HCT116 (cell line): Measurements from ENCODE around the gene CLEC17A. TPM values are rescaled to one million over a fixed set of nuclear protein-coding genes. Genes with fewer than 3 reads are reported as not detected.

Source experiments
- ATAC-seq: fragments of 200-7000 bp; cut with Tn5 transposase; 2 replicates; pipeline ENCODE4 v1.9.1; 2020; ENCODE audit warnings: mild to moderate bottlenecking, moderate library complexity
- BruUV-seq: library from RNA; stranded (reverse); fragments of 400-500 nt; replicated peaks from 2 replicates; lab custom pipeline; 2021; lab: Mats Ljungman, UMichigan
- CTCF ChIA-PET: fragments of 300-600 bp; sonication (Branson Sonifier 250); formaldehyde crosslinking; loops from one replicate; lab custom pipeline; 2021; ENCODE audit warnings: antibody characterized with exemption; lab: Charles Lee
- POLR2A ChIA-PET: fragments of 300-600, 350-600 bp; sonication (Branson Sonifier 250); formaldehyde crosslinking; loops from one replicate; lab custom pipeline; 2021; ENCODE audit warnings: antibody characterized with exemption; lab: Charles Lee
- RAD21 ChIA-PET, 2 experiments: fragments of 300-600 bp; sonication (Branson Sonifier 250); formaldehyde crosslinking; loops; one replicate each; lab custom pipeline; 2023; ENCODE audit warnings: low total read pairs in 2 of 2; ENCODE audit not compliant: uncharacterized antibody in 2 of 2, unreplicated experiment in 2 of 2, low non-redundant PET in 1 of 2; lab: Charles Lee
- DNase-seq: peaks from one replicate; pipeline ENCODE4 v3.0.0-alpha.2; 2010; ENCODE audit warnings: low read depth, low spot score
- H2AFZ ChIP-seq: fragments of 200-600 bp; shearing (Covaris generic), sonication (generic); 2 replicates; pipeline ENCODE4 v1.6.1; 2017; ENCODE audit warnings: low read depth, mixed run types, mixed read lengths, antibody characterized with exemption, low read length; ENCODE audit not compliant: poor library complexity, severe bottlenecking
- H3K27ac ChIP-seq: 2 replicates; pipeline ENCODE4 v1.5.1; 2012; ENCODE audit warnings: low read depth, low read length
- H3K27me3 ChIP-seq: fragments of 200-600 bp; sonication (generic); 2 replicates; pipeline ENCODE4 v1.6.1; 2016; ENCODE audit warnings: mixed run types, low read length, mixed read lengths; ENCODE audit not compliant: insufficient read depth
- H3K36me3 ChIP-seq, 2 experiments: fragments of 200-500 bp in 1 of 2; fragments of 200-600 bp in 1 of 2; sonication (Bioruptor generic) in 1 of 2; sonication (generic) in 1 of 2; 2 replicates each; pipeline versions ENCODE4 v1.5.1 to v1.6.1; 2014 to 2016; ENCODE audit warnings: low read length in 2 of 2, inconsistent platforms in 1 of 2, mixed read lengths in 1 of 2, mixed run types in 1 of 2; ENCODE audit not compliant: insufficient read depth in 2 of 2, control insufficient read depth in 1 of 2
- H3K4me1 ChIP-seq, 2 experiments: fragments of 200-600 bp in 1 of 2; sonication (generic) in 1 of 2; 2 replicates each; pipeline versions ENCODE4 v1.5.1 to v1.6.1; 2012 to 2017; ENCODE audit warnings: low read length in 2 of 2, inconsistent platforms in 1 of 2, mild to moderate bottlenecking in 1 of 2, mixed read lengths in 1 of 2, mixed run types in 1 of 2, moderate library complexity in 1 of 2; ENCODE audit not compliant: insufficient read depth in 2 of 2, control insufficient read depth in 1 of 2
- H3K4me2 ChIP-seq: fragments of 200-600 bp; sonication (generic); 2 replicates; pipeline ENCODE4 v1.6.1; 2017; ENCODE audit warnings: mixed run types, low read length, mixed read lengths
- H3K4me3 ChIP-seq, 2 experiments: fragments of 200-600 bp in 1 of 2; sonication (generic) in 1 of 2; replicated peaks in 1 of 2; 2 replicates each; pipeline ENCODE4 v1.5.1; 2011 to 2016; ENCODE audit warnings: low read length in 2 of 2, control low read depth in 1 of 2, low read depth in 1 of 2, mild to moderate bottlenecking in 1 of 2, mixed read lengths in 1 of 2, mixed run types in 1 of 2
- H3K79me2 ChIP-seq: fragments of 200-600 bp; sonication (generic); 2 replicates; pipeline ENCODE4 v1.6.1; 2017; ENCODE audit warnings: mild to moderate bottlenecking, mixed run types, low read length, moderate library complexity, mixed read lengths; ENCODE audit not compliant: insufficient read depth
- H3K9ac ChIP-seq: fragments of 200-600 bp; sonication (generic); 2 replicates; pipeline ENCODE4 v1.6.1; 2016; ENCODE audit warnings: low read length, mixed read lengths
- H3K9me2 ChIP-seq: fragments of 200-600 bp; sonication (generic), shearing (Covaris generic); 2 replicates; pipeline ENCODE4 v1.6.1; 2017; ENCODE audit warnings: mixed run types, mild to moderate bottlenecking, moderate library complexity; ENCODE audit not compliant: insufficient read depth
- H3K9me3 ChIP-seq, 2 experiments: fragments of 200-500 bp in 1 of 2; fragments of 200-600 bp in 1 of 2; sonication (Bioruptor generic) in 1 of 2; sonication (generic) in 1 of 2; 2 replicates each; pipeline ENCODE4 v1.6.1; 2014 to 2017; ENCODE audit warnings: low read length in 2 of 2, mixed read lengths in 2 of 2, inconsistent platforms in 1 of 2, low read depth in 1 of 2, mild to moderate bottlenecking in 1 of 2, mixed run types in 1 of 2, moderate library complexity in 1 of 2; ENCODE audit not compliant: control insufficient read depth in 1 of 2, insufficient read depth in 1 of 2
- H4K20me1 ChIP-seq: fragments of 200-600 bp; sonication (generic), shearing (Covaris generic); 2 replicates; pipeline ENCODE4 v1.6.1; 2017; ENCODE audit warnings: mixed run types, mild to moderate bottlenecking, moderate library complexity; ENCODE audit not compliant: insufficient read depth
- CBX3 ChIP-seq: IDR thresholded peaks from 2 replicates; pipeline ENCODE4 v1.6.1; 2012; ENCODE audit warnings: low read depth
- CEBPB ChIP-seq: IDR thresholded peaks from 2 replicates; pipeline ENCODE4 v1.6.1; 2012; ENCODE audit warnings: low read depth
- CTCF ChIP-seq, 3 experiments: fragments of 200-600 bp in 1 of 3; sonication (generic) in 1 of 3; IDR thresholded peaks in 2 of 3; conservative IDR thresholded peaks in 1 of 3; 2 replicates each; pipeline ENCODE4 v1.5.1; 2012 to 2017; ENCODE audit warnings: low read depth in 2 of 3, low read length in 2 of 3, antibody characterized with exemption in 1 of 3, borderline replicate concordance in 1 of 3, control low read depth in 1 of 3, mild to moderate bottlenecking in 1 of 3, mixed read lengths in 1 of 3, mixed run types in 1 of 3, moderate library complexity in 1 of 3; ENCODE audit not compliant: insufficient read depth in 1 of 3
- EGR1 ChIP-seq: IDR thresholded peaks from 2 replicates; pipeline ENCODE4 v1.6.1; 2012; ENCODE audit warnings: low read depth
- EZH2 ChIP-seq: fragments of 200-600 bp; sonication (generic); IDR thresholded peaks from 2 replicates; pipeline ENCODE4 v1.6.1; 2017; ENCODE audit warnings: antibody characterized with exemption, mixed run types
- EZH2phosphoT487 ChIP-seq: fragments of 200-600 bp; IDR thresholded peaks from 2 replicates; pipeline ENCODE4 v1.6.1; 2018; ENCODE audit warnings: antibody characterized with exemption, borderline replicate concordance
- FOSL1 ChIP-seq: IDR thresholded peaks from 2 replicates; pipeline ENCODE4 v1.6.1; 2012; ENCODE audit warnings: low read depth
- JUND ChIP-seq: IDR thresholded peaks from 2 replicates; pipeline ENCODE4 v1.6.1; 2012
- POLR2A ChIP-seq: IDR thresholded peaks from 2 replicates; pipeline ENCODE4 v1.7.0; 2011; ENCODE audit warnings: borderline replicate concordance; ENCODE audit not compliant: insufficient read depth, insufficient read length; ENCODE audit errors: extremely low read depth
- POLR2AphosphoS5 ChIP-seq: IDR thresholded peaks from 2 replicates; pipeline ENCODE4 v1.6.1; 2011; ENCODE audit warnings: mild to moderate bottlenecking, low read depth, low read length, moderate library complexity
- SIN3A ChIP-seq: IDR thresholded peaks from 2 replicates; pipeline ENCODE4 v1.6.1; 2012; ENCODE audit warnings: low read depth
- SP1 ChIP-seq: IDR thresholded peaks from 2 replicates; pipeline ENCODE4 v1.6.1; 2012; ENCODE audit warnings: low read depth
- SRF ChIP-seq: IDR thresholded peaks from 2 replicates; pipeline ENCODE4 v1.6.1; 2012; ENCODE audit warnings: low read depth
- YY1 ChIP-seq: IDR thresholded peaks from 2 replicates; pipeline ENCODE4 v1.6.1; 2011; ENCODE audit warnings: low read length, low read depth, moderate library complexity, mild to moderate bottlenecking; ENCODE audit not compliant: insufficient replicate concordance; ENCODE audit errors: extremely low read depth
- ZFX ChIP-seq: fragments of 450-650 bp; IDR thresholded peaks from 2 replicates; pipeline ENCODE4 v1.6.1; 2017
- ZNF274 ChIP-seq: fragments of 200-500 bp; sonication (Bioruptor generic); IDR thresholded peaks from 2 replicates; pipeline ENCODE4 v1.6.1; 2014; ENCODE audit warnings: mild to moderate bottlenecking, low read depth, low read length, inconsistent platforms
- intact Hi-C: fragments of 100-400 bp; cut with micrococcal nuclease; formaldehyde crosslinking; loops from 2 replicates; pipeline ENCODE4 v1.10.0; 2022
- total RNA-seq: library from RNA; stranded (reverse); gene quantifications from one replicate; pipeline ENCODE4 v1.2.1, GENCODE V29; 2021; ENCODE audit not compliant: unreplicated experiment
- TF ChIP-seq, protein P1 (sequence below): IDR thresholded peaks from 2 replicates; pipeline ENCODE4 v1.6.1; 2012
- TF ChIP-seq, protein P2 (sequence below): IDR thresholded peaks from 2 replicates; pipeline ENCODE4 v1.6.1; 2011; ENCODE audit warnings: mild to moderate bottlenecking, low read length, moderate library complexity; ENCODE audit not compliant: insufficient replicate concordance; ENCODE audit errors: extremely low read depth

Gene CLEC17A
- total RNA-seq, 1 experiment from 2014 or later, result not detected

DNA sequence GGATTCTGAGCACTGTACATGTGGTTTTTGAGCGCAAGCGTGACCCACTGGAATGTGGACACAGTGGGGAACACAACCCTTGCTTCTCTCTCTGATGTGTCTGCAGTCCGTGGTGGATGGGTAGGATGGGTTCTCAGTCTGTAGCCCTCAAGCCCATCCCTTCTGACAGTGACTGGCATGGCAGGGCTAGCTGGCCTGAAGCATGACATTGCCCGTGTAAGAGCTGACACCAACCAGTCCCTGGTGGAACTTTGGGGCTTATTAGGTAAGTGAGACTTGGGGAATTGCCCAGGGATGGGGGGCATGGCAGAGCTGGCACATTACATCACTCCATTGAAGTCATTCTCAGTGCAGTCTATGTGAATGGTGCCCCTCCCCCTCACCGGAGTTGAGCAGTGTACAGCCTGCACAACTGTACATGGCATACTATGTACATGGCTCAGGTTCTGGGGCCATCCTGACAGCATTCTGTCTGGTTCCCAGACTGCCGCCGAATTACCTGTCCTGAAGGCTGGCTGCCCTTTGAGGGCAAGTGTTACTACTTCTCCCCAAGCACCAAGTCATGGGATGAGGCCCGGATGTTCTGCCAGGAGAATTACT lies 16.8 kb downstream of the CLEC17A start:
- TF ChIP-seq SIN3A (no peak), YY1 (no peak)
- CTCF ChIA-PET, result interaction anchor here (0.7 kb wide), 1 partner anchor 186 kb away, joined by 8 read pairs; no protein-coding TSS in a partner anchor
- peaks cover 0 to 5% of the 10 kb centered on the region in 2 experiments; a peak in 1 of 4 replicates for H3K9me3 ChIP-seq
- no peak overlapping the region for H2AFZ ChIP-seq
- no peak for DNase-seq
- no TSS peak for BruUV-seq
- no peak overlapping the region for H3K4me2 ChIP-seq
- no peaks in the 10 kb centered on the region for H3K9me2 ChIP-seq
- H3K4me1 ChIP-seq, result no peaks in the 10 kb centered on the region
- no peaks in the 10 kb centered on the region for H4K20me1 ChIP-seq
- no peaks in the 10 kb centered on the region for H3K27me3 ChIP-seq
- ATAC-seq, result no peak
- H3K4me3 ChIP-seq, result no peak overlapping the region
- no peak overlapping the region for H3K9ac ChIP-seq
- POLR2A ChIA-PET, result no interaction called here
- intact Hi-C loops, result no loop called here
- no peaks in the 10 kb centered on the region for H3K36me3 ChIP-seq
- H3K79me2 ChIP-seq, result no peaks in the 10 kb centered on the region
- H3K27ac ChIP-seq, result no peak overlapping the region
- RAD21 ChIA-PET, result no interaction called here

GRCh38 chr19:14603990-14604387 lies 21.1 kb downstream of the CLEC17A start:
- Histone ChIP-seq H3K9me2 (no peaks in the 10 kb centered on the region), H3K27ac (no peak overlapping the region), H2AFZ (no peak overlapping the region), H3K4me2 (no peak overlapping the region), H3K9me3 (no peaks in the 10 kb centered on the region), H3K36me3 (no peaks in the 10 kb centered on the region), H3K79me2 (no peaks in the 10 kb centered on the region), H3K4me3 (no peak overlapping the region), H3K9ac (no peak overlapping the region), H4K20me1 (no peaks in the 10 kb centered on the region), H3K4me1 (no peaks in the 10 kb centered on the region), H3K27me3 (no peaks in the 10 kb centered on the region)
- ChIA-PET CTCF (no interaction called here), RAD21 (no interaction called here), POLR2A (no interaction called here)
- intact Hi-C loops, result no loop called here
- BruUV-seq, result no TSS peak
- no peak for ATAC-seq
- DNase-seq, result no peak
- TF ChIP-seq CBX3 (no peak), ZNF274 (no peak), CTCF (IDR thresholded peaks at IDR 0.05 in 2 of 3, conservative IDR thresholded peaks at IDR 0.05 in 1 of 3; ENCODE audit: borderline replicate concordance in 1 of 3, insufficient read depth in 1 of 3, low read depth in 2 of 3, low read length in 2 of 3) (no peak), POLR2A (no peak), POLR2AphosphoS5 (no peak), JUND (no peak), EZH2 (no peak), EGR1 (no peak), SRF (no peak), ZFX (no peak), SP1 (no peak), YY1 (no peak), EZH2phosphoT487 (no peak), FOSL1 (no peak), CEBPB (no peak)
- TF ChIP-seq, protein P1, sequence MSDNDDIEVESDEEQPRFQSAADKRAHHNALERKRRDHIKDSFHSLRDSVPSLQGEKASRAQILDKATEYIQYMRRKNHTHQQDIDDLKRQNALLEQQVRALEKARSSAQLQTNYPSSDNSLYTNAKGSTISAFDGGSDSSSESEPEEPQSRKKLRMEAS, result no peak
- TF ChIP-seq, protein P2, sequence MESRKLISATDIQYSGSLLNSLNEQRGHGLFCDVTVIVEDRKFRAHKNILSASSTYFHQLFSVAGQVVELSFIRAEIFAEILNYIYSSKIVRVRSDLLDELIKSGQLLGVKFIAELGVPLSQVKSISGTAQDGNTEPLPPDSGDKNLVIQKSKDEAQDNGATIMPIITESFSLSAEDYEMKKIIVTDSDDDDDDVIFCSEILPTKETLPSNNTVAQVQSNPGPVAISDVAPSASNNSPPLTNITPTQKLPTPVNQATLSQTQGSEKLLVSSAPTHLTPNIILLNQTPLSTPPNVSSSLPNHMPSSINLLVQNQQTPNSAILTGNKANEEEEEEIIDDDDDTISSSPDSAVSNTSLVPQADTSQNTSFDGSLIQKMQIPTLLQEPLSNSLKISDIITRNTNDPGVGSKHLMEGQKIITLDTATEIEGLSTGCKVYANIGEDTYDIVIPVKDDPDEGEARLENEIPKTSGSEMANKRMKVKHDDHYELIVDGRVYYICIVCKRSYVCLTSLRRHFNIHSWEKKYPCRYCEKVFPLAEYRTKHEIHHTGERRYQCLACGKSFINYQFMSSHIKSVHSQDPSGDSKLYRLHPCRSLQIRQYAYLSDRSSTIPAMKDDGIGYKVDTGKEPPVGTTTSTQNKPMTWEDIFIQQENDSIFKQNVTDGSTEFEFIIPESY, result no peak
